HEK293 (cell line): ENCODE results near the gene TSC22D2.

Source experiments
- CTCF ChIA-PET: fragments of 350-600 bp; formaldehyde crosslinking; extraction: SDS; loops from one replicate; lab custom pipeline; 2021; ENCODE audit warnings: antibody characterized with exemption; lab: Yijun Ruan, JAX
- POLR2A ChIA-PET: fragments of 300-600 bp; formaldehyde crosslinking; extraction: SDS; loops from one replicate; lab custom pipeline; 2020; ENCODE audit warnings: antibody characterized with exemption, inconsistent platforms; lab: Yijun Ruan, JAX
- H3K27ac ChIP-seq: fragments of 200-500 bp; sonication (Bioruptor generic); 2 replicates; pipeline ENCODE4 v1.5.1; 2014; ENCODE audit warnings: low read depth, low read length, control low read depth, inconsistent platforms; ENCODE audit errors: extremely low read depth
- H3K36me3 ChIP-seq, 2 experiments: fragments of 200-500 bp in 1 of 2; sonication (Bioruptor generic) in 1 of 2; 1 replicate in 1 of 2; 2 replicates in 1 of 2; pipeline ENCODE4 v1.5.1; 2014 to 2017; ENCODE audit warnings: inconsistent platforms in 2 of 2, low read length in 2 of 2; ENCODE audit not compliant: control insufficient read depth in 2 of 2, insufficient read depth in 1 of 2
- H3K4me1 ChIP-seq: fragments of 200-500 bp; sonication (Bioruptor generic); 2 replicates; pipeline ENCODE4 v1.5.1; 2014; ENCODE audit warnings: mild to moderate bottlenecking, low read length, inconsistent platforms; ENCODE audit not compliant: control insufficient read depth, insufficient read depth
- H3K4me3 ChIP-seq: 2 replicates; pipeline ENCODE4 v1.5.1; 2011; ENCODE audit warnings: low read depth, mild to moderate bottlenecking, control low read depth, low read length, moderate library complexity
- H3K9me3 ChIP-seq: fragments of 200-500 bp; sonication (Bioruptor generic); 2 replicates; pipeline ENCODE4 v1.5.1; 2014; ENCODE audit warnings: low read depth, low read length, inconsistent platforms; ENCODE audit not compliant: control insufficient read depth, insufficient read depth
- HOXC10 ChIP-seq: sonication (generic); formaldehyde crosslinking; IDR thresholded peaks from 2 replicates; pipeline ENCODE4 v1.8.1; 2023; ENCODE audit warnings: mild to moderate bottlenecking, missing genetic modification reagents
- ZFP37 ChIP-seq: fragments of 450-650 bp; formaldehyde crosslinking; IDR thresholded peaks from 2 replicates; pipeline ENCODE4 v1.5.1; 2016; ENCODE audit warnings: missing biosample characterization, missing genetic modification characterization
- ZNF112 ChIP-seq: fragments of 450-650 bp; formaldehyde crosslinking; IDR thresholded peaks from 2 replicates; pipeline ENCODE4 v1.5.0; 2017; ENCODE audit warnings: missing biosample characterization, missing genetic modification characterization
- ZNF133 ChIP-seq: fragments of 450-650 bp; formaldehyde crosslinking; IDR thresholded peaks from 2 replicates; pipeline ENCODE4 v1.5.1; 2016; ENCODE audit warnings: missing biosample characterization, missing genetic modification characterization
- ZNF155 ChIP-seq: fragments of 450-650 bp; formaldehyde crosslinking; IDR thresholded peaks from 2 replicates; pipeline ENCODE4 v1.5.1; 2016; ENCODE audit warnings: missing biosample characterization, missing genetic modification characterization
- ZNF184 ChIP-seq: fragments of 450-650 bp; IDR thresholded peaks from 2 replicates; pipeline ENCODE4 v1.5.1; 2018; ENCODE audit warnings: missing biosample characterization, mild to moderate bottlenecking, missing genetic modification characterization
- ZNF24 ChIP-seq: fragments of 450-650 bp; formaldehyde crosslinking; IDR thresholded peaks from 2 replicates; pipeline ENCODE4 v1.5.1; 2016; ENCODE audit warnings: missing biosample characterization, missing genetic modification characterization
- ZNF423 ChIP-seq: fragments of 450-650 bp; formaldehyde crosslinking; IDR thresholded peaks from 2 replicates; pipeline ENCODE4 v1.5.1; 2016; ENCODE audit warnings: missing biosample characterization, missing genetic modification characterization
- ZNF704 ChIP-seq: fragments of 450-650 bp; formaldehyde crosslinking; IDR thresholded peaks from 2 replicates; pipeline ENCODE4 v1.5.1; 2016; ENCODE audit warnings: missing biosample characterization, missing genetic modification characterization
- ZSCAN18 ChIP-seq: fragments of 450-650 bp; formaldehyde crosslinking; IDR thresholded peaks from 2 replicates; pipeline ENCODE4 v1.5.1; 2016; ENCODE audit warnings: missing biosample characterization, missing genetic modification characterization
- ZSCAN4 ChIP-seq: fragments of 450-650 bp; formaldehyde crosslinking; IDR thresholded peaks from 2 replicates; pipeline ENCODE4 v1.5.1; 2017; ENCODE audit warnings: missing biosample characterization, missing genetic modification characterization
- TF ChIP-seq, protein P1 (sequence below): fragments of 450-650 bp; formaldehyde crosslinking; IDR thresholded peaks from 2 replicates; pipeline ENCODE4 v1.5.1; 2016; ENCODE audit warnings: missing biosample characterization, missing genetic modification characterization
- TF ChIP-seq, protein P2 (sequence below): fragments of 450-650 bp; formaldehyde crosslinking; IDR thresholded peaks from 2 replicates; pipeline ENCODE4; 2016; ENCODE audit warnings: missing biosample characterization, missing genetic modification characterization
- TF ChIP-seq, protein P3 (sequence below): fragments of 450-650 bp; IDR thresholded peaks from 2 replicates; pipeline ENCODE4 v1.5.1; 2018; ENCODE audit warnings: missing biosample characterization, mild to moderate bottlenecking, missing genetic modification characterization

Gene TSC22D2

DNA sequence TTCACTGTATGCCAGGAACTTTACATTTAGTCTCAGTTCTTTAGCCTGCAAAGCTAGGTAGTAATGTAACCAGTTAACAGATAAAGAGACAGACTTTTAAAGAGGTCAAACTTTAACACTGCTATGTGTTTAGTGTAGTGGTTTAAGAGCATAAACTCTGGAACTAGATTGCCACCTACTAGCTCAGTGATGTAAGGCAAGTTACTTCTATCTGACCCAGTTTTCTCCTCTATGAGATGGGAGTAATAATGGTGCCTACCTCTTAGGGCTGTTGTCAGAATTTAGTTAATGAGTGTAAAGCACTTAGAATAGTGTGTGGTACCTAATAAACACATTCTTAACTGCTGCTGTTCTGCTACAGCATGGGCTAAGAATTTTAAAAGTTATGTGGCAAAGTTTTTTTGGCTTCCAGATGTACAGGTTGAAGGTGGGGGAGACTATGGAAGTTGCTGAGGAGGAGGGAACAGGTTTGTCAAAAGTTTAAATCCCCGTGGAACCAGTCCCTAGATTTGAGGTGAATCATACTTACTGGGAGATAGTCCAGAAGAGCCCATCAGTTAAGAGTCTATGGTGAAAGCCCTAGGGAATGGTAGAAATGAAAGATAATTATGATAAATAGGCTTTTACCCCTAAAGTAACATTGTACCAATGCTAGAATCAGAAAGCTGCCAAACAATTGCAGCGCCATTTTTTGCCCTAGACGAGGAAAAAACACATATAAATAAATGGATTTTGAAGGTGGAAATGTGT, 13.9 kb downstream of the TSC22D2 start (continued):
- TF ChIP-seq, protein P1, sequence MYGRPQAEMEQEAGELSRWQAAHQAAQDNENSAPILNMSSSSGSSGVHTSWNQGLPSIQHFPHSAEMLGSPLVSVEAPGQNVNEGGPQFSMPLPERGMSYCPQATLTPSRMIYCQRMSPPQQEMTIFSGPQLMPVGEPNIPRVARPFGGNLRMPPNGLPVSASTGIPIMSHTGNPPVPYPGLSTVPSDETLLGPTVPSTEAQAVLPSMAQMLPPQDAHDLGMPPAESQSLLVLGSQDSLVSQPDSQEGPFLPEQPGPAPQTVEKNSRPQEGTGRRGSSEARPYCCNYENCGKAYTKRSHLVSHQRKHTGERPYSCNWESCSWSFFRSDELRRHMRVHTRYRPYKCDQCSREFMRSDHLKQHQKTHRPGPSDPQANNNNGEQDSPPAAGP, result no peak
- TF ChIP-seq, protein P2, sequence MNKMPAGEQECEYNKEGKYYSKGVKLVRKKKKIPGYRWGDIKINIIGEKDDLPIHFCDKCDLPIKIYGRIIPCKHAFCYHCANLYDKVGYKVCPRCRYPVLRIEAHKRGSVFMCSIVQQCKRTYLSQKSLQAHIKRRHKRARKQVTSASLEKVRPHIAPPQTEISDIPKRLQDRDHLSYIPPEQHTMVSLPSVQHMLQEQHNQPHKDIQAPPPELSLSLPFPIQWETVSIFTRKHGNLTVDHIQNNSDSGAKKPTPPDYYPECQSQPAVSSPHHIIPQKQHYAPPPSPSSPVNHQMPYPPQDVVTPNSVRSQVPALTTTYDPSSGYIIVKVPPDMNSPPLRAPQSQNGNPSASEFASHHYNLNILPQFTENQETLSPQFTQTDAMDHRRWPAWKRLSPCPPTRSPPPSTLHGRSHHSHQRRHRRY (tag by site-specific recombination), result no peak
- no peak for TF ChIP-seq ZNF24 (tag by site-specific recombination)
- TF ChIP-seq, all 188 proteins: peak for 0

DNA sequence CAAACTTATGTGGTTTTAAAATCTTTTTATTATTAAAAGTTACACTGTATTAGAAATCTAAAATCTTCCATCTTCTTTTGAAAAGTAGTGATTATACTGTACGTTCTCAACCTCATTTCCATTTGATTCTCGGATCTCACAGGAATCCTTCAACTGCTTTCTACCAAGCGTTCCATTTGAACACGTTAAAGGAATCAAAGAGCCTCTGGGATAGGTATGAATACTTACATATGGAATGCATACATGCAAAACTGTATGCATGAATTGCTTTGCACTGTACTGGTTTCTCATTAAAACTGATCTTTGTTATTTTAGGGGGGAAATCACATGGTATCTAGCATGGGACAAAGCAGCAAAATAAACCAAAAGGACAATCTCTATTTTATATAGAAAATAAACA, 14.8 kb downstream of the TSC22D2 start:
- no peak overlapping the region for H3K4me3 ChIP-seq
- TF ChIP-seq ZNF704 (no peak), ZSCAN4 (tag by site-specific recombination) (no peak), ZNF423 (tag by site-specific recombination) (no peak), ZNF112 (no peak), ZSCAN18 (tag by site-specific recombination) (no peak), ZNF155 (tag by site-specific recombination) (no peak)
- TF ChIP-seq, protein P3, sequence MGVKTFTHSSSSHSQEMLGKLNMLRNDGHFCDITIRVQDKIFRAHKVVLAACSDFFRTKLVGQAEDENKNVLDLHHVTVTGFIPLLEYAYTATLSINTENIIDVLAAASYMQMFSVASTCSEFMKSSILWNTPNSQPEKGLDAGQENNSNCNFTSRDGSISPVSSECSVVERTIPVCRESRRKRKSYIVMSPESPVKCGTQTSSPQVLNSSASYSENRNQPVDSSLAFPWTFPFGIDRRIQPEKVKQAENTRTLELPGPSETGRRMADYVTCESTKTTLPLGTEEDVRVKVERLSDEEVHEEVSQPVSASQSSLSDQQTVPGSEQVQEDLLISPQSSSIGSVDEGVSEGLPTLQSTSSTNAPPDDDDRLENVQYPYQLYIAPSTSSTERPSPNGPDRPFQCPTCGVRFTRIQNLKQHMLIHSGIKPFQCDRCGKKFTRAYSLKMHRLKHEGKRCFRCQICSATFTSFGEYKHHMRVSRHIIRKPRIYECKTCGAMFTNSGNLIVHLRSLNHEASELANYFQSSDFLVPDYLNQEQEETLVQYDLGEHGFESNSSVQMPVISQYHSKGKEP (tag by site-specific recombination), result no peak
- H3K4me1 ChIP-seq, result no peaks in the 10 kb centered on the region
- ChIA-PET POLR2A (no interaction called here), CTCF (no interaction called here)
- H3K27ac ChIP-seq, result no peak overlapping the region
- peaks cover 0 to 8% of the 10 kb centered on the region in 2 experiments; a peak in 1 of 3 replicates for H3K36me3 ChIP-seq
- no peaks in the 10 kb centered on the region for H3K9me3 ChIP-seq

DNA sequence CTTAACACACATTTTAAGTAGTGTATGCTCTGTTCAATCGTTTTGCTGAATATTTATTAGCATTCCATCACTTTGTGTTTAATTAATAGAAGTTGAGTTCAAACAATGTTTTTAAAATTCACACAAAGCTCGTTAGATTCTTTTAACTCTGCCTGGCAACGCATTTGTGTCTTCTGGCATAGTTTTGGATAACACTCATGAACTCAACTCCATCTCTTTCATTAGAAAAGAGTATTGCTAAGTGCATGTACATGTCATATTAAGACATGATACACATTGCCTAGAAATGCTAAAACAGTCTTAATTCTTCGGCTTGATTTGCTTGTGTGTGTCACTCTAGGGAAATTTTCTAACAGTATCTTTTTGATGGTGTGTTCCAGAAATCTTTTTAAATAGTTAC, 15.7 kb downstream of the TSC22D2 start:
- Histone ChIP-seq H3K9me3 (no peaks in the 10 kb centered on the region), H3K36me3 (peaks cover 0 to 8% of the 10 kb centered on the region in 2 experiments; a peak in 1 of 3 replicates), H3K4me1 (no peaks in the 10 kb centered on the region), H3K27ac (no peak overlapping the region), H3K4me3 (no peak overlapping the region)
- ChIA-PET POLR2A (interaction anchor here (1.4 kb wide), 1 partner anchor 15 kb away, joined by 3 read pairs; no protein-coding TSS in a partner anchor), CTCF (no interaction called here)
- TF ChIP-seq ZNF133 (tag by site-specific recombination) (no peak), HOXC10 (no peak), ZNF184 (no peak), ZFP37 (tag by site-specific recombination) (no peak), ZNF704 (no peak)
